GM23338 (cell line): Measurements from ENCODE around the gene ZNF536.

Experiments used
- EZH2 ChIP-seq: fragments of 200-600 bp; sonication (generic); IDR thresholded peaks from one replicate; pipeline ENCODE4 v1.8.0; 2017; ENCODE audit warnings: antibody characterized with exemption, mild to moderate bottlenecking, low read depth; ENCODE audit not compliant: unreplicated experiment
- EZH2phosphoT487 ChIP-seq: fragments of 200-600 bp; sonication (generic); IDR thresholded peaks from one replicate; pipeline ENCODE4 v1.8.1; 2018; ENCODE audit warnings: antibody characterized with exemption; ENCODE audit not compliant: unreplicated experiment
- POLR2AphosphoS5 ChIP-seq: IDR thresholded peaks from 2 replicates; pipeline ENCODE4 v1.6.1; 2016; ENCODE audit warnings: antibody characterized with exemption, low read depth
- ZNF114 ChIP-seq: fragments of 250-450 bp; sonication (Bioruptor Pico); IDR thresholded peaks from 2 replicates; pipeline ENCODE4 v1.5.0; 2020; ENCODE audit warnings: mild to moderate bottlenecking, moderate library complexity
- TF ChIP-seq, protein P1 (sequence below), 2 experiments: fragments of 200-600 bp in 1 of 2; sonication (generic) in 1 of 2; conservative IDR thresholded peaks; 2 replicates each; pipeline versions ENCODE4 v1.5.1 to v1.6.1; 2016 to 2017; ENCODE audit warnings: antibody characterized with exemption in 2 of 2, low read depth in 2 of 2, mild to moderate bottlenecking in 2 of 2, moderate library complexity in 1 of 2
- TF ChIP-seq, protein P2 (sequence below): IDR thresholded peaks from one replicate; pipeline ENCODE4 v1.6.1; 2018; ENCODE audit warnings: antibody characterized with exemption; ENCODE audit not compliant: unreplicated experiment

DNA sequence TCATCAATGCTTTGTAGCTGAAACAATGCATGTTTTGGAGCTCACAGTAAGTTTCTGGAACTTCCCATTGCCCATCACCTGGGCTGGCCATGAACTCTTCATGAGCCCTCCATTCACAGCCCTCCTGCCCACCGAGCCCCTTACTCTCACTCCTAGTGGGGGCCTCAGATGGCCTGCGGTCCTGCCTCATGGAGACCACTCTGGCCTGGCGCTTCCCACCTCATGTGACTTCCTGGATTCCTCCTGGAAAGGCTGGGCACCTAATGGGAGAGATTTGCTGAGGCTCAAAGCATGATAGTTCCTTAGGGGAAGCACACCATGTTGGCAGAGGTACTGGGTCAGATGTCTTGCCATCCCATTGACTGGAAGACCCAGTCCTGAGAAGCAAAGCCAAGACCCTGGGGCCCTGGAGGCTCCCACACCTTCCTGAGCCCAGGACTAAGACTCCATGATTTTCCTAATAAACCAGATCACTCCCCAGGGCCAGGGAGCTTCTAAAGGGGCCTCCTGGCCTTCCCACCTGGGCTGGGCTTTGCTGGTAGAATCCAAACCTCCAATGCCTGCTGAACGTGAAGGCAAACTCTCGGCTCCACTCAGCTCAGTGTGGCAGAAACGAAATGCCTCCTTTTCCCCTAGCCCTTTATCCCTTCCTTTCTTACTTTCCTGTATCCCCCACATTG, 49.4 kb upstream of the ZNF536 start:
- TF ChIP-seq POLR2AphosphoS5: no peak
- TF ChIP-seq, protein P1, sequence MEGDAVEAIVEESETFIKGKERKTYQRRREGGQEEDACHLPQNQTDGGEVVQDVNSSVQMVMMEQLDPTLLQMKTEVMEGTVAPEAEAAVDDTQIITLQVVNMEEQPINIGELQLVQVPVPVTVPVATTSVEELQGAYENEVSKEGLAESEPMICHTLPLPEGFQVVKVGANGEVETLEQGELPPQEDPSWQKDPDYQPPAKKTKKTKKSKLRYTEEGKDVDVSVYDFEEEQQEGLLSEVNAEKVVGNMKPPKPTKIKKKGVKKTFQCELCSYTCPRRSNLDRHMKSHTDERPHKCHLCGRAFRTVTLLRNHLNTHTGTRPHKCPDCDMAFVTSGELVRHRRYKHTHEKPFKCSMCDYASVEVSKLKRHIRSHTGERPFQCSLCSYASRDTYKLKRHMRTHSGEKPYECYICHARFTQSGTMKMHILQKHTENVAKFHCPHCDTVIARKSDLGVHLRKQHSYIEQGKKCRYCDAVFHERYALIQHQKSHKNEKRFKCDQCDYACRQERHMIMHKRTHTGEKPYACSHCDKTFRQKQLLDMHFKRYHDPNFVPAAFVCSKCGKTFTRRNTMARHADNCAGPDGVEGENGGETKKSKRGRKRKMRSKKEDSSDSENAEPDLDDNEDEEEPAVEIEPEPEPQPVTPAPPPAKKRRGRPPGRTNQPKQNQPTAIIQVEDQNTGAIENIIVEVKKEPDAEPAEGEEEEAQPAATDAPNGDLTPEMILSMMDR (conservative IDR thresholded peaks at IDR 0.05; ENCODE audit: low read depth in 2 of 2): no peak
- no peak for TF ChIP-seq EZH2phosphoT487
- TF ChIP-seq EZH2: no peak
- TF ChIP-seq, protein P2, sequence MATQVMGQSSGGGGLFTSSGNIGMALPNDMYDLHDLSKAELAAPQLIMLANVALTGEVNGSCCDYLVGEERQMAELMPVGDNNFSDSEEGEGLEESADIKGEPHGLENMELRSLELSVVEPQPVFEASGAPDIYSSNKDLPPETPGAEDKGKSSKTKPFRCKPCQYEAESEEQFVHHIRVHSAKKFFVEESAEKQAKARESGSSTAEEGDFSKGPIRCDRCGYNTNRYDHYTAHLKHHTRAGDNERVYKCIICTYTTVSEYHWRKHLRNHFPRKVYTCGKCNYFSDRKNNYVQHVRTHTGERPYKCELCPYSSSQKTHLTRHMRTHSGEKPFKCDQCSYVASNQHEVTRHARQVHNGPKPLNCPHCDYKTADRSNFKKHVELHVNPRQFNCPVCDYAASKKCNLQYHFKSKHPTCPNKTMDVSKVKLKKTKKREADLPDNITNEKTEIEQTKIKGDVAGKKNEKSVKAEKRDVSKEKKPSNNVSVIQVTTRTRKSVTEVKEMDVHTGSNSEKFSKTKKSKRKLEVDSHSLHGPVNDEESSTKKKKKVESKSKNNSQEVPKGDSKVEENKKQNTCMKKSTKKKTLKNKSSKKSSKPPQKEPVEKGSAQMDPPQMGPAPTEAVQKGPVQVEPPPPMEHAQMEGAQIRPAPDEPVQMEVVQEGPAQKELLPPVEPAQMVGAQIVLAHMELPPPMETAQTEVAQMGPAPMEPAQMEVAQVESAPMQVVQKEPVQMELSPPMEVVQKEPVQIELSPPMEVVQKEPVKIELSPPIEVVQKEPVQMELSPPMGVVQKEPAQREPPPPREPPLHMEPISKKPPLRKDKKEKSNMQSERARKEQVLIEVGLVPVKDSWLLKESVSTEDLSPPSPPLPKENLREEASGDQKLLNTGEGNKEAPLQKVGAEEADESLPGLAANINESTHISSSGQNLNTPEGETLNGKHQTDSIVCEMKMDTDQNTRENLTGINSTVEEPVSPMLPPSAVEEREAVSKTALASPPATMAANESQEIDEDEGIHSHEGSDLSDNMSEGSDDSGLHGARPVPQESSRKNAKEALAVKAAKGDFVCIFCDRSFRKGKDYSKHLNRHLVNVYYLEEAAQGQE: no peak
- TF ChIP-seq ZNF114 (CRISPR knock-in tag): no peak
